ENCODE results near the gene HEYL.

The HEYL gene

GRCh38 chr1:39671793-39672550 lies 32.5 kb upstream of the HEYL start, which contains the start of gene NT5C1A:
Gene NT5C1A, minus strand, starts transcription at chr1:39672107. Its CDS starts 69 bp downstream, at chr1:39672038.
- DNase-seq = peak; percentile 29
- H3K27ac ChIP-seq = no peak within 1 kb of the TSS
- H3K36me3 ChIP-seq = no peaks in the 10 kb centered on the region
- H3K27me3 ChIP-seq (ENCODE audit: insufficient read depth, low read depth, severe bottlenecking) = peaks cover 31% of the 10 kb centered on the region
- H3K9me3 ChIP-seq (ENCODE audit: severe bottlenecking) = no peaks in the 10 kb centered on the region
- TF ChIP-seq CTCF (IDR thresholded peaks at IDR 0.05; ENCODE audit: low read depth, low read length) = no peak
- peak within 1 kb of the TSS; percentile 45 for H3K4me3 ChIP-seq (ENCODE audit: low read depth, low read length)

GRCh38 chr1:39671433-39671792 lies 32.0 kb upstream of the HEYL start:
- DNase-seq = peak; percentile 27
- H3K9me3 ChIP-seq (ENCODE audit: severe bottlenecking) = no peaks in the 10 kb centered on the region
- H3K4me3 ChIP-seq (ENCODE audit: low read depth, low read length) = peak overlapping the region; percentile 45
- H3K36me3 ChIP-seq = no peaks in the 10 kb centered on the region
- no peak for TF ChIP-seq CTCF (IDR thresholded peaks at IDR 0.05; ENCODE audit: low read depth, low read length)
- no peak overlapping the region for H3K27ac ChIP-seq
- H3K27me3 ChIP-seq (ENCODE audit: insufficient read depth, low read depth, severe bottlenecking) = peaks cover 31% of the 10 kb centered on the region

DNA sequence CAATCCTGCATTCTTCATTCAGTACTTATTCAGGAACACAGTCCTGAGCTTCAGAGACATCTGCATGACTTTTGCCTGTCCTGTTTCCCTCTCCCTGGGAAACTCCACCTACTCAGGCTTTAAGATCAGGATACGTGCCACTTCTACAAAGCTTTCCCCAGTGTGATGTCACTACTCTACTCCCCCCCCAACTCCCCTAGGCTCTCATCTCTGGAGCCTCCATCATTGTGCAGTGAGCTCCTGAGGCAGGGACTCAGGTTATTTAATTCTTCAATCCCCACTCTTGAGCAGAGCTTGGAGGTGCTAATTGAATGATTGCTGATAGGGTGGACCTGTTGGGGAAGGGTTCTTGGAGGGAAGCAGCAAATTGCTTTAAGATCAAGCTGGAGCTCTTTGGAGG lies 31.2 kb upstream of the HEYL start:
- peaks cover 31% of the 10 kb centered on the region for H3K27me3 ChIP-seq (ENCODE audit: insufficient read depth, low read depth, severe bottlenecking)
- H3K27ac ChIP-seq = no peak overlapping the region
- TF ChIP-seq CTCF (IDR thresholded peaks at IDR 0.05; ENCODE audit: low read depth, low read length) = no peak
- H3K36me3 ChIP-seq = no peaks in the 10 kb centered on the region
- no peak for DNase-seq
- no peak overlapping the region for H3K4me3 ChIP-seq (ENCODE audit: low read depth, low read length)
- no peaks in the 10 kb centered on the region for H3K9me3 ChIP-seq (ENCODE audit: severe bottlenecking)

- no peak for TF ChIP-seq CTCF (IDR thresholded peaks at IDR 0.05; ENCODE audit: low read depth, low read length)
- H3K27ac ChIP-seq = no peak overlapping the region
- H3K27me3 ChIP-seq (ENCODE audit: insufficient read depth, low read depth, severe bottlenecking) = peaks cover 27% of the 10 kb centered on the region
- no peak for DNase-seq
- H3K9me3 ChIP-seq (ENCODE audit: severe bottlenecking) = no peaks in the 10 kb centered on the region
- no peak overlapping the region for H3K4me3 ChIP-seq (ENCODE audit: low read depth, low read length)
- H3K36me3 ChIP-seq = no peaks in the 10 kb centered on the region
These were observed 29.5 kb upstream of the HEYL start for GRCh38 chr1:39668894-39669293.

DNA sequence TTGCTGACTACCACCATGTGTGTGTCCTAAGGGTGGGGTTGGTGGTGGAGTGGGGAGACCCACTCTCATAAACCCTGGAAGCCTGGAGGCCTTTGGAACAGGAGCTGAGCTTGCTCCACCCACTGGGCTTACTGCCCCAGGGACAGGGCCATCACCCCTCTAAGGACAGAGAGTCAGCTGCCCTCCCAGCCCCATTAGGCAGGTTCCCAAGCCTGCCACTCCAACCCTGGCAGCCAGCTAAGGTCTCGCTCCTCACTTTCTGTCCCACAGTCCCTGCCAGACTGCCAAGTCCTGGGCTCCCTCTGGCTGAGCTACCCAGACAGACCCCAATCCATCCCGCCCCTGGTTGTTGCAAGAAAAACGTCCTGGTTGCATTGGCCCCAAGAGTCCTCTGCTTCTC lies 28.7 kb upstream of the HEYL start:
- no peaks in the 10 kb centered on the region for H3K36me3 ChIP-seq
- no peak for DNase-seq
- no peak for TF ChIP-seq CTCF (IDR thresholded peaks at IDR 0.05; ENCODE audit: low read depth, low read length)
- H3K9me3 ChIP-seq (ENCODE audit: severe bottlenecking) = no peaks in the 10 kb centered on the region
- peaks cover 27% of the 10 kb centered on the region for H3K27me3 ChIP-seq (ENCODE audit: insufficient read depth, low read depth, severe bottlenecking)
- no peak overlapping the region for H3K4me3 ChIP-seq (ENCODE audit: low read depth, low read length)
- no peak overlapping the region for H3K27ac ChIP-seq

GRCh38 chr1:39666772-39667171 lies 27.3 kb upstream of the HEYL start:
- Histone ChIP-seq H3K27ac (no peak overlapping the region), H3K4me3 (ENCODE audit: low read depth, low read length) (no peak overlapping the region), H3K36me3 (no peaks in the 10 kb centered on the region), H3K9me3 (ENCODE audit: severe bottlenecking) (no peaks in the 10 kb centered on the region), H3K27me3 (ENCODE audit: insufficient read depth, low read depth, severe bottlenecking) (peaks cover 18% of the 10 kb centered on the region)
- no peak for TF ChIP-seq CTCF (IDR thresholded peaks at IDR 0.05; ENCODE audit: low read depth, low read length)
- no peak for DNase-seq
